CD4-positive, alpha-beta T cell (primary cell): Measurements from ENCODE around the gene COL6A5. TPM values are rescaled to one million over a fixed set of nuclear protein-coding genes. Genes with fewer than 3 reads are reported as not detected.

Experiments used
- ATAC-seq: fragments of 200-7000 bp; cut with Tn5 transposase; one replicate; pipeline ENCODE4 v1.10.0; 2022; ENCODE audit warnings: mild to moderate bottlenecking; ENCODE audit not compliant: poor library complexity
- CTCF ChIA-PET: fragments of 350-600 bp; sonication (Branson Sonifier 250); formaldehyde crosslinking; loops from one replicate; lab custom pipeline; 2021; ENCODE audit warnings: antibody characterized with exemption, inconsistent platforms; lab: Charles Lee
- POLR2A ChIA-PET: fragments of 350-600 bp; sonication (Branson Sonifier 250); formaldehyde crosslinking; loops from one replicate; lab custom pipeline; 2021; ENCODE audit warnings: antibody characterized with exemption, inconsistent platforms; lab: Charles Lee
- DNase-seq, 14 experiments: peaks; one replicate each; pipeline ENCODE4 v3.0.0-alpha.2; 2013 to 2020; ENCODE audit warnings: mixed read lengths in 2 of 14
- H3K27ac ChIP-seq, 2 donors: one replicate each; pipeline versions ENCODE4 v1.5.1 to v1.7.0; 2013; ENCODE audit warnings: low read length in 2 of 2, low read depth in 1 of 2, mild to moderate bottlenecking in 1 of 2
- H3K27me3 ChIP-seq, 2 experiments: 1 replicate in 1 of 2; 2 replicates in 1 of 2; pipeline versions ENCODE4 v1.6.1 to v1.7.0; 2013; ENCODE audit warnings: low read length in 2 of 2, control low read depth in 1 of 2, mild to moderate bottlenecking in 1 of 2, moderate library complexity in 1 of 2; ENCODE audit not compliant: insufficient read depth in 2 of 2, control insufficient read depth in 1 of 2
- H3K36me3 ChIP-seq: one replicate; pipeline ENCODE4 v1.6.1; 2013; ENCODE audit warnings: low read length, control low read depth; ENCODE audit not compliant: insufficient read depth
- H3K4me1 ChIP-seq: one replicate; pipeline ENCODE4 v1.6.1; 2013; ENCODE audit warnings: low read length, control low read depth; ENCODE audit not compliant: insufficient read depth
- H3K4me3 ChIP-seq: one replicate; pipeline ENCODE4 v1.5.1; 2013; ENCODE audit warnings: mild to moderate bottlenecking, low read length, moderate library complexity
- H3K9me3 ChIP-seq, 2 experiments: 1 replicate in 1 of 2; 2 replicates in 1 of 2; pipeline versions ENCODE4 v1.6.1 to v1.7.0; 2013; ENCODE audit warnings: low read length in 2 of 2, mild to moderate bottlenecking in 2 of 2, control low read depth in 1 of 2, moderate library complexity in 1 of 2; ENCODE audit not compliant: control insufficient read depth in 1 of 2, insufficient read depth in 1 of 2
- H3K27ac Mint-ChIP-seq: one replicate; pipeline ENCODE4 v1.8.0; 2020; ENCODE audit warnings: mixed read lengths
- H3K27me3 Mint-ChIP-seq: one replicate; pipeline ENCODE4 v1.8.0; 2021; ENCODE audit warnings: mixed read lengths
- H3K36me3 Mint-ChIP-seq: one replicate; pipeline ENCODE4 v1.8.0; 2021; ENCODE audit warnings: low read depth, mixed read lengths
- H3K4me1 Mint-ChIP-seq: one replicate; pipeline ENCODE4 v1.8.0; 2021; ENCODE audit warnings: low read depth, mixed read lengths
- H3K4me3 Mint-ChIP-seq: one replicate; pipeline ENCODE4 v1.8.0; 2020; ENCODE audit warnings: mild to moderate bottlenecking, mixed read lengths
- H3K9me3 Mint-ChIP-seq: one replicate; pipeline ENCODE4 v1.8.0; 2020; ENCODE audit warnings: mixed read lengths
- intact Hi-C, 2 experiments: fragments of 100-400 bp; cut with DNase I in 1 of 2; cut with micrococcal nuclease in 1 of 2; formaldehyde crosslinking; loops; one replicate each; pipeline versions ENCODE4 v1.15.1 to v1.9.0; 2023 to 2025; cut with DNase I, micrococcal nuclease
- total RNA-seq, 174 experiments: library from RNA in 2 of 174; stranded (reverse) in 2 of 174; gene quantifications; one replicate each; pipeline ENCODE4 v1.2.3 and lab custom pipeline; 2021 to 2026
- TF ChIP-seq, protein P1 (sequence below): fragments of 200-600 bp; IDR thresholded peaks from one replicate; pipeline ENCODE4 v1.8.0; 2022; ENCODE audit warnings: antibody characterized with exemption, mild to moderate bottlenecking

Gene COL6A5
- total RNA-seq, 2 experiments from 2014 or later, result not detected

DNA sequence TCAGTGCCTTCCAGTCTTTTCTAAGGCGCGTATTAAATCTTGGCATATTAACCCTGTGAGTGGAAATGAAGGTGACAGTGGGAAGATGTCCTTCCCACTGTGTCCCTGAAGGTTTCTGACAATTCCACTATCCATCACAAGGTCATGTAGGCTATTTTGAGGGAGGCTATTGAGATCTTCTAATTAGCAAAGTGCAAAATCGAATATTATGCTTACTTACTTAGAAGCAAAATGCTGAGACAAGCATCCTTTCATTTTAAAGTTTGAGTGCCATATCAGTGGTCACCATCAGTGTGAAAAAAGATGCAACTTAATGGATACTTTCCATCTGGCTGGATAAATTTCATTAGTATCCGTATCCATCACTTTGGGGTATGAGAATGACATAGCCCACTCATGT is 77.6 kb downstream of the COL6A5 start:
- TF ChIP-seq, protein P1, sequence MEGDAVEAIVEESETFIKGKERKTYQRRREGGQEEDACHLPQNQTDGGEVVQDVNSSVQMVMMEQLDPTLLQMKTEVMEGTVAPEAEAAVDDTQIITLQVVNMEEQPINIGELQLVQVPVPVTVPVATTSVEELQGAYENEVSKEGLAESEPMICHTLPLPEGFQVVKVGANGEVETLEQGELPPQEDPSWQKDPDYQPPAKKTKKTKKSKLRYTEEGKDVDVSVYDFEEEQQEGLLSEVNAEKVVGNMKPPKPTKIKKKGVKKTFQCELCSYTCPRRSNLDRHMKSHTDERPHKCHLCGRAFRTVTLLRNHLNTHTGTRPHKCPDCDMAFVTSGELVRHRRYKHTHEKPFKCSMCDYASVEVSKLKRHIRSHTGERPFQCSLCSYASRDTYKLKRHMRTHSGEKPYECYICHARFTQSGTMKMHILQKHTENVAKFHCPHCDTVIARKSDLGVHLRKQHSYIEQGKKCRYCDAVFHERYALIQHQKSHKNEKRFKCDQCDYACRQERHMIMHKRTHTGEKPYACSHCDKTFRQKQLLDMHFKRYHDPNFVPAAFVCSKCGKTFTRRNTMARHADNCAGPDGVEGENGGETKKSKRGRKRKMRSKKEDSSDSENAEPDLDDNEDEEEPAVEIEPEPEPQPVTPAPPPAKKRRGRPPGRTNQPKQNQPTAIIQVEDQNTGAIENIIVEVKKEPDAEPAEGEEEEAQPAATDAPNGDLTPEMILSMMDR, result no peak
- H3K27ac Mint-ChIP-seq, result no peak overlapping the region
- no peaks in the 10 kb centered on the region for H3K36me3 Mint-ChIP-seq
- intact Hi-C loops, result no loop called here
- Histone ChIP-seq H3K9me3 (no peaks in the 10 kb centered on the region), H3K36me3 (no peaks in the 10 kb centered on the region), H3K27ac (no peak overlapping the region), H3K4me1 (no peaks in the 10 kb centered on the region), H3K4me3 (no peak overlapping the region), H3K27me3 (no peaks in the 10 kb centered on the region)
- H3K27me3 Mint-ChIP-seq, result peaks cover 8% of the 10 kb centered on the region
- POLR2A ChIA-PET, result no interaction called here
- no peak for DNase-seq
- no peaks in the 10 kb centered on the region for H3K9me3 Mint-ChIP-seq
- no peaks in the 10 kb centered on the region for H3K4me1 Mint-ChIP-seq
- CTCF ChIA-PET, result no interaction called here
- ATAC-seq, result no peak
- no peak overlapping the region for H3K4me3 Mint-ChIP-seq

DNA sequence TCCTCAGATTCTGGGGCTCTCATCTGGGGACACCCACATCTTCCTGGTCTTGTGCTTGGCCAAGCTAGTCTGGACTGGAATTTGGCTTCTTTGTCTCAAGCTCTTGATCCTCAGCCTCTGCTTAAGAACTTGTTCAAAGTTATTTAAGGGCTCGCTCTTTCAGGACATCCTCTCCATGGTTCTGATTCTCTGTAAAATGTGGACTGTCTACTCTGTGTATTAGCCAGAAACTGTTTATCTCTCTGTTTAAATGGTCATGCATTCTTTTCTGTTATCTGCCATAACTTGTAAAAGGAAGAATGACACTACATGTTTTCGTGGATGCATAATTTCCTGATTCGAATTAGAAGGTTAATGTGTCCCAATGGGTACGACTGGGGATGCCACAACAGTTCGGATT is 79.4 kb downstream of the COL6A5 start:
- TF ChIP-seq, protein P1, result no peak
- Mint-ChIP-seq H3K27ac (no peak overlapping the region), H3K4me3 (no peak overlapping the region), H3K36me3 (no peaks in the 10 kb centered on the region), H3K27me3 (peaks cover 4% of the 10 kb centered on the region), H3K4me1 (no peaks in the 10 kb centered on the region), H3K9me3 (no peaks in the 10 kb centered on the region)
- ATAC-seq, result no peak
- intact Hi-C loops, result no loop called here
- DNase-seq, result no peak
- Histone ChIP-seq H3K9me3 (no peaks in the 10 kb centered on the region), H3K4me3 (no peak overlapping the region), H3K36me3 (no peaks in the 10 kb centered on the region), H3K27me3 (no peaks in the 10 kb centered on the region), H3K27ac (no peak overlapping the region), H3K4me1 (no peaks in the 10 kb centered on the region)
- ChIA-PET CTCF (no interaction called here), POLR2A (no interaction called here)

DNA sequence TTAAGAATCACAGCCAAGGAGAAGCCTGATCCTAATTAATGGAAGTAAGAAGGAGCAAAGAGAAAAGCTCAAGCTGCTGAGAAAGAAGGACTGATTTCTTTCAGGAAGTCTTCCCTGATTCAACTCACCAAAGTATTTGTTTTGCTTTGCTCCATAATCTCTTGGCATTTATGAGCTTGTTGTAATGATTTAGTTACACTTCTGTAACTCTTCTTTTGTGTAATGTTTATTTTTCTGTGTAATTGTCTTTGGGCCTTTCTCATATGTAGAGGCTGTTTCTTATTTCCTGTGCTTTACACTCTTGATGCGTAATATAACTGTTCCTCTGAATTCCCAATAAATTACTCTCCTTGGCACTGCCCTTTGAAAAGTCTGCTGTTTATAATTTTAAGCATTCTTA is 80.0 kb downstream of the COL6A5 start:
- CTCF ChIA-PET, result no interaction called here

More for the DNA sequence above, 80.0 kb downstream of the COL6A5 start:
- POLR2A ChIA-PET, result no interaction called here
- H3K9me3 ChIP-seq, result no peaks in the 10 kb centered on the region
- no peaks in the 10 kb centered on the region for H3K36me3 ChIP-seq
- H3K27ac Mint-ChIP-seq, result no peak overlapping the region
- ATAC-seq (no peak), DNase-seq (no peak)
- TF ChIP-seq, protein P1, result no peak
- H3K9me3 Mint-ChIP-seq, result no peaks in the 10 kb centered on the region
- no peaks in the 10 kb centered on the region for H3K36me3 Mint-ChIP-seq
- H3K4me3 Mint-ChIP-seq, result no peak overlapping the region
- no peaks in the 10 kb centered on the region for H3K4me1 Mint-ChIP-seq
- no peaks in the 10 kb centered on the region for H3K4me1 ChIP-seq
- no peaks in the 10 kb centered on the region for H3K27me3 ChIP-seq
- H3K4me3 ChIP-seq, result no peak overlapping the region
- H3K27me3 Mint-ChIP-seq, result peaks cover 4% of the 10 kb centered on the region
- H3K27ac ChIP-seq, result no peak overlapping the region
- intact Hi-C loops, result no loop called here
